GM19372 (cell line): ENCODE data around the gene CEMIP.
"Not testable (repeated sequence)": the region's sequence is repeated elsewhere in the genome, so short reads cannot be mapped to it uniquely, and the experiment has no call there.

Experiments used
- ATAC-seq: cut with Tn5 transposase; IDR thresholded peaks from one replicate; pipeline ENCODE4 v1.9.1; 2021; ENCODE audit warnings: mild to moderate bottlenecking, low read depth, moderate library complexity; ENCODE audit not compliant: unreplicated experiment

CEMIP gene

GRCh38 chr15:80758130-80758745, 20.9 kb upstream of the CEMIP start:
- ATAC-seq = no peak

GRCh38 chr15:80760960-80761359, 18.2 kb upstream of the CEMIP start:
- ATAC-seq = no peak

GRCh38 chr15:80761754-80762153, 17.4 kb upstream of the CEMIP start:
- ATAC-seq = no peak

- ATAC-seq = not testable (repeated sequence)
These were observed 15.9 kb upstream of the CEMIP start for GRCh38 chr15:80763235-80763634.

- ATAC-seq = no peak
These were observed 14.6 kb upstream of the CEMIP start for GRCh38 chr15:80764535-80764934.

GRCh38 chr15:80766275-80766674, 12.9 kb upstream of the CEMIP start:
- ATAC-seq = no peak

- no peak for ATAC-seq
These were observed 11.0 kb upstream of the CEMIP start for GRCh38 chr15:80768158-80768557.

- no peak for ATAC-seq
These were observed 9.9 kb upstream of the CEMIP start for GRCh38 chr15:80769153-80769828.

- no peak for ATAC-seq
These were observed 9.1 kb upstream of the CEMIP start for GRCh38 chr15:80769829-80770705.

- no peak for ATAC-seq
These were observed 6.0 kb upstream of the CEMIP start for GRCh38 chr15:80773122-80773551.

GRCh38 chr15:80773792-80774352, 5.3 kb upstream of the CEMIP start:
- ATAC-seq = no peak

- no peak for ATAC-seq
These were observed 4.7 kb upstream of the CEMIP start for GRCh38 chr15:80774486-80774885.

- ATAC-seq = no peak
These were observed 3.8 kb upstream of the CEMIP start for GRCh38 chr15:80775338-80775737.

- ATAC-seq = no peak
These were observed 2.6 kb upstream of the CEMIP start for GRCh38 chr15:80776420-80777045.

- no peak for ATAC-seq
These were observed 2.0 kb upstream of the CEMIP start for GRCh38 chr15:80777137-80777536.

GRCh38 chr15:80777826-80778620, 1.1 kb upstream of the CEMIP start:
- ATAC-seq = no peak

- ATAC-seq = no peak
These were observed 578 bp upstream of the CEMIP start for GRCh38 chr15:80778621-80778963.

- ATAC-seq = no peak
These were observed 667 bp downstream of the CEMIP start for GRCh38 chr15:80779658-80780415.
